HG03175 (cell line): Measurements from ENCODE around the gene SRRM3.
"Not testable (repeated sequence)": the region's sequence is repeated elsewhere in the genome, so short reads cannot be mapped to it uniquely, and the experiment has no call there.

Experiments used
- ATAC-seq: cut with Tn5 transposase; IDR thresholded peaks from one replicate; pipeline ENCODE4 v1.9.1; 2021; ENCODE audit warnings: mild to moderate bottlenecking, moderate library complexity; ENCODE audit not compliant: unreplicated experiment

Gene SRRM3

GRCh38 chr7:76189276-76189675, 12.4 kb upstream of the SRRM3 start:
- no peak for ATAC-seq

- ATAC-seq = no peak
Measured at GRCh38 chr7:76191783-76192240, 9.9 kb upstream of the SRRM3 start.

GRCh38 chr7:76193466-76193865, 8.2 kb upstream of the SRRM3 start:
- ATAC-seq = no peak

GRCh38 chr7:76193883-76194282, 7.8 kb upstream of the SRRM3 start:
- no peak for ATAC-seq

- no peak for ATAC-seq
Measured at GRCh38 chr7:76196786-76197185, 4.9 kb upstream of the SRRM3 start.

- ATAC-seq = no peak
Measured at GRCh38 chr7:76198202-76198601, 3.5 kb upstream of the SRRM3 start.

GRCh38 chr7:76202666-76203030, 952 bp downstream of the SRRM3 start:
- no peak for ATAC-seq

GRCh38 chr7:76204147-76204546, 2.5 kb downstream of the SRRM3 start:
- no peak for ATAC-seq

- ATAC-seq = no peak
Measured at GRCh38 chr7:76206633-76207032, 4.9 kb downstream of the SRRM3 start.

GRCh38 chr7:76209310-76209709, 7.6 kb downstream of the SRRM3 start:
- no peak for ATAC-seq

GRCh38 chr7:76211216-76211615, 9.5 kb downstream of the SRRM3 start:
- no peak for ATAC-seq

- not testable (repeated sequence) for ATAC-seq
Measured at GRCh38 chr7:76215349-76215748, 13.7 kb downstream of the SRRM3 start.

- no peak for ATAC-seq
Measured at GRCh38 chr7:76216381-76217082, 14.8 kb downstream of the SRRM3 start.

GRCh38 chr7:76217942-76218566, 16.4 kb downstream of the SRRM3 start:
- ATAC-seq = no peak

- ATAC-seq = no peak
Measured at GRCh38 chr7:76220185-76221057, 18.7 kb downstream of the SRRM3 start.

GRCh38 chr7:76222333-76222732, 20.6 kb downstream of the SRRM3 start:
- no peak for ATAC-seq

- no peak for ATAC-seq
Measured at GRCh38 chr7:76222839-76223238, 21.1 kb downstream of the SRRM3 start.

- ATAC-seq = no peak
Measured at GRCh38 chr7:76223286-76223972, 21.7 kb downstream of the SRRM3 start.

- ATAC-seq = no peak
Measured at GRCh38 chr7:76224695-76225094, 23.0 kb downstream of the SRRM3 start.

- ATAC-seq = no peak
Measured at GRCh38 chr7:76225379-76225778, 23.7 kb downstream of the SRRM3 start.

GRCh38 chr7:76225951-76226350, 24.3 kb downstream of the SRRM3 start:
- ATAC-seq = no peak
